GM19328 (cell line): ENCODE results near the gene GDF10.
A peak's percentile ranks its signal among the peaks of the same experiment; 100 is the strongest.

Experiments
- ATAC-seq: cut with Tn5 transposase; IDR thresholded peaks from one replicate; pipeline ENCODE4 v1.9.1; 2021; ENCODE audit warnings: mild to moderate bottlenecking, moderate library complexity; ENCODE audit not compliant: unreplicated experiment

Gene GDF10, protein sequence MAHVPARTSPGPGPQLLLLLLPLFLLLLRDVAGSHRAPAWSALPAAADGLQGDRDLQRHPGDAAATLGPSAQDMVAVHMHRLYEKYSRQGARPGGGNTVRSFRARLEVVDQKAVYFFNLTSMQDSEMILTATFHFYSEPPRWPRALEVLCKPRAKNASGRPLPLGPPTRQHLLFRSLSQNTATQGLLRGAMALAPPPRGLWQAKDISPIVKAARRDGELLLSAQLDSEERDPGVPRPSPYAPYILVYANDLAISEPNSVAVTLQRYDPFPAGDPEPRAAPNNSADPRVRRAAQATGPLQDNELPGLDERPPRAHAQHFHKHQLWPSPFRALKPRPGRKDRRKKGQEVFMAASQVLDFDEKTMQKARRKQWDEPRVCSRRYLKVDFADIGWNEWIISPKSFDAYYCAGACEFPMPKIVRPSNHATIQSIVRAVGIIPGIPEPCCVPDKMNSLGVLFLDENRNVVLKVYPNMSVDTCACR

GRCh38 chr10:47299611-47300428, at the start of gene GDF10:
GDF10 (plus strand) TSS chr10:47300197; CDS start chr10:47300652, 455 bp downstream.
- no peak for ATAC-seq

GRCh38 chr10:47252093-47252780, 47.8 kb upstream of the GDF10 start:
- ATAC-seq = no peak

- ATAC-seq = no peak
Observed at GRCh38 chr10:47253030-47253637, 46.9 kb upstream of the GDF10 start.

GRCh38 chr10:47253651-47254375, 46.2 kb upstream of the GDF10 start:
- no peak for ATAC-seq

DNA sequence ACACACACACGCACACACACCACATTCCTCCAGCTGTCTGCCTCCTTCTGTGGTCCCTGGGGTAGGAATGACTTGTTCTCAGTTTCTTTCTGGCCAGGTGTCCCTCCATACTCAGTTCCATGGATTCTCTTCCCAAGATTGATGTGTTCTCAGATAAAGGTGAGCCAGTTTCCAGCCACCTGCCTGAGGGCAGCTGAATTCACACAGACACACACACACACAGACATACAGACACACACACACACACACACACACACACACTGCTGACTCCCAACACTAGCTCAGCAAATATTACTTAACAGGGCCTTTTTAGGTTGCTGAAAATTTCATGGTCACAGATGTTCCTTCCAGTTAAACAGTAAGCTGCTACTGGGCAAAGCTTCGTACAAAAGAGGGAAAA, 45.4 kb upstream of the GDF10 start:
- ATAC-seq = no peak

DNA sequence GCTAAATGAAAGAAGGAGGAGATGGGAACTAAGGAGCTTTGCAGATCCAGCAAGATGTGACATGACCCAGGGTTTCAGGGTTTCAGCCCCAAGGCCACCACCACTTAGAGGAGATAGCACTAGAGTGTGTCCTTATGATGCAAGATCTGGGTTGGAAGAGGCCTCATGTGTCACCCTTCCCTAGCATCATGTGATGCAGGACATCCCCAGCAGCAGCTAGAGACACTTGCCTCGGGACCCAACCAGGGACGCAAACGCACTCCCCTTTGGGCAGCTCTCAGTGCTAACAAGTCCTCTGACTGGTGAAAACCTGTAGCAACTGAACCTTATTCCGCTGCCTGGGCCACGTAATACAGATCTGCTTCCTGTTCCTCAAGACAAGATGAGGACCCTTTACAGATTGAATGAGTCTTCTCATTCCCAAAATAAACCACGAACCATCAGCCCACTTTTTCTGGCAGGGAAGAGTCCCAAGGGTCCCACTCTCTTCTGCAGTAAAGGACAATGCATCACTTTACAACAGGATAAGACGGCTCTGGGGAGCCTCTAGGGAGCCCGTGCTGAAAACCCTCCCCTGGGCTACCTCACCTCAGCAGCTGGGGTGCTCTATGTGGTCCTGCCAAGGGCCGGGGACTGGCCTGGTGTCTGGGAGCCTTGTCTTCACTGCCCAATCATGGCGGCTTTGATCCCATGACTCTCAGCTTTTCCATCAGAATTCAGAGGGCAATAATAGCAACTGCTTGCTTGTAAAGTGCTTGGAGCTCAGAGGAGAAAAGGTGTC, 44.8 kb upstream of the GDF10 start:
- no peak for ATAC-seq

DNA sequence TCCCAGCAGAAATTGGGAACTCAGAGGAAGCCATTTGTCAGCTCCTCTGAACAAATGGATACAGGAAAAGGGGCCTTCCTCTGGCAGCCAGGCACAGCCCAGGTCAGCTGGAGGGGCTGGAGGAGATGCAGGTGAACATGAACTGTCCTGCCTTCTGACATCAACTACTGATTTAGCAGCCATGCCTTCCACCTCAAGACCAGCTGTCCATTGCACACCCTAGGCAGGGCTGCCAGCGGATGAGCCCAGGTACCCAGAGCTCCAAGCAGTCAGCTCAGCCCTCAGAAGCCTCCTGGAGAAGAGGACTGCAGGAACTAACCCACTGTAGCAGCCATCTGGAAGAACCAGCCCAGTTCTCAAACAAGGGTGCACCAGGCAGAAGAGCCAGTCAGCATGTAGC, 44.1 kb upstream of the GDF10 start:
- no peak for ATAC-seq

GRCh38 chr10:47256751-47257336, 43.2 kb upstream of the GDF10 start:
- ATAC-seq = no peak

GRCh38 chr10:47257396-47258120, 42.4 kb upstream of the GDF10 start:
- no peak for ATAC-seq

DNA sequence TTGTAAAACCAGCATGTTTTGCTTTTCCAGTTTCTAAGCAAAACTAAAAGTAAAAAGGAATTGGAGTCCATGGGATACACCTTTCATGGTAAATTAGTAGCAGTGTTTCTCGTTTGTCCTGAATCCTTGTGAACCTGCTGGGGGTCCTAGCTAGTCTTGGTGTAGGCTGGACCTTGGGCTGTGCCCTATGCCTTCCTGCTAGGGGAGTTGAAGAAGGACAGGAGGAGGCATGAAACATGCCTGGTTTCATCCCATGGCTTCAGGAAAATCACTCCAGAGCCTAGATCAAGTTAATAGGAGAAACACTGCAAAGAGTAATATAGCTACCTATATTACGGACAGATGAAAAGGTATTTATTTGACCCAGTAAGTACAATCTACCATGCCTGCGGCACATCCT, 41.1 kb upstream of the GDF10 start:
- ATAC-seq = no peak

DNA sequence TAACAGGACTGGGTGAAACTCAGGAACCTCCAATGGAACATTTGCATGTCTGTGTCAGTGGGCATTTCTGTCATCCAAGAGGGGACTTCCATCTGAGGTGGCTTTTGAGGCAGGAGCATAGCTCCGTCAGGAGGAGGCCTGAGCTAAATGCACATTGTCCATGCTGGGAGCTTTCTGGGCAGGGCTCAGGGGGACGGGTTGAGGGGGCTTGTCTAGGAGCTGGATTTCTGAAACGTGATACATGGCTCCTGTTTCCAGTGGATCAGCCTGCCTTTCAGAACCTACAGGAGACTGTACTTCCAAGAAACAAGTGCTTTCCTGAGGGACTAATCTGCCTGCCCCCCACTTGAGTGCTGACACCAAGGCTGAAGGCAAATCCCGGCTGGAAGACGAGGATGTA, 40.5 kb upstream of the GDF10 start:
- no peak for ATAC-seq

GRCh38 chr10:47260505-47261111, 39.4 kb upstream of the GDF10 start:
- ATAC-seq = no peak

- ATAC-seq = peak; percentile 95
Observed at GRCh38 chr10:47261121-47261520, 38.9 kb upstream of the GDF10 start.

DNA sequence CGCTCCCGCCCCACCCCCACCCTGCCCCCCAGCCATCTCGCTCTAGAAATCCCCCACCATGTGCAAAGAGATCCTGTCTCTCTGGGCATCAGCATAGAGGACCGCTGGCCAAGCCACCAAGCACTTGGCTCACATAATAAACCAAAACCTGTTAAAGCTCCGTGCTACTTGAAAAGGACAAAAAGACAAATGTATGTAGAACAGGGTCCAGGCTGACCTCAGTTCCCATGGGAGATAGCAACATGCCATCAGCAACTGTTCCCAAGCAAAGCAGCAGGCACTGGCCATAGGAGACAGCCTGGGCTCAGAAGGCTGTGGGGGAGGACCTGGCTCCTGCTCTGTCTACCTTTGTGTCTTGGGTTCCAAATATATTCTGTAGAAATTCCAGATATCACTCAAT, 38.4 kb upstream of the GDF10 start:
- no peak for ATAC-seq

GRCh38 chr10:47262606-47263533, 37.1 kb upstream of the GDF10 start:
- no peak for ATAC-seq

GRCh38 chr10:47264797-47265281, 35.2 kb upstream of the GDF10 start:
- ATAC-seq = no peak

DNA sequence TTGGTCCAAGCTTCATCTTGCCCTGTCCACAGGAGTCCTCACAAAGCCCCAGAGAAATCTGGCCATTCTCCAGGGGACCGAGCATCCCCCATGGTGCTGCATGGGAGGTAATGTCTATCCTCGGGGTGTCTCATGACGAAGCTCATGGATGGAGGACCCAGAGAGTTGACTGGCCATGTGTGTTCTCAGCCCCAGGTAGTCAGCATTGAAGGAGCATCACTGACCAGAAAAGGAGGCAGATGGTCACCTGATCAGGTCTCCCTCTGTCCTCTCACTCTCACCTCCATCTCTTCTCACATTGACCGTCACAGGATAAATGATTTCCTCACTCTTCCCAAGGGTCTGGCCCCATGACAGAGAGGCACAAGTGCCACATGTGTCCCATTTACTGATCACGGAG, 33.4 kb upstream of the GDF10 start:
- no peak for ATAC-seq
